ENCODE results near the gene NUBPL.

- TF ChIP-seq, protein P1, sequence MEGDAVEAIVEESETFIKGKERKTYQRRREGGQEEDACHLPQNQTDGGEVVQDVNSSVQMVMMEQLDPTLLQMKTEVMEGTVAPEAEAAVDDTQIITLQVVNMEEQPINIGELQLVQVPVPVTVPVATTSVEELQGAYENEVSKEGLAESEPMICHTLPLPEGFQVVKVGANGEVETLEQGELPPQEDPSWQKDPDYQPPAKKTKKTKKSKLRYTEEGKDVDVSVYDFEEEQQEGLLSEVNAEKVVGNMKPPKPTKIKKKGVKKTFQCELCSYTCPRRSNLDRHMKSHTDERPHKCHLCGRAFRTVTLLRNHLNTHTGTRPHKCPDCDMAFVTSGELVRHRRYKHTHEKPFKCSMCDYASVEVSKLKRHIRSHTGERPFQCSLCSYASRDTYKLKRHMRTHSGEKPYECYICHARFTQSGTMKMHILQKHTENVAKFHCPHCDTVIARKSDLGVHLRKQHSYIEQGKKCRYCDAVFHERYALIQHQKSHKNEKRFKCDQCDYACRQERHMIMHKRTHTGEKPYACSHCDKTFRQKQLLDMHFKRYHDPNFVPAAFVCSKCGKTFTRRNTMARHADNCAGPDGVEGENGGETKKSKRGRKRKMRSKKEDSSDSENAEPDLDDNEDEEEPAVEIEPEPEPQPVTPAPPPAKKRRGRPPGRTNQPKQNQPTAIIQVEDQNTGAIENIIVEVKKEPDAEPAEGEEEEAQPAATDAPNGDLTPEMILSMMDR (IDR thresholded peaks at IDR 0.05 in 8 of 11, conservative IDR thresholded peaks at IDR 0.05 in 3 of 11) = no peak
- TF ChIP-seq POLR2A (IDR thresholded peaks at IDR 0.05) (no peak), POLR2AphosphoS5 (IDR thresholded peaks at IDR 0.05) (no peak)
Measured at GRCh38 chr14:31596342-31597095, 35.3 kb downstream of the NUBPL start.
